Sigmoid colon (tissue), 7 donors: ENCODE measurements around the gene EXOC3L1. TPM values are rescaled to one million over a fixed set of nuclear protein-coding genes. Genes with fewer than 3 reads are reported as not detected.

Source experiments
- DNase-seq: peaks from one replicate; pipeline ENCODE4 v3.0.0-alpha.2; 2019
- H3K27ac ChIP-seq, 4 donors: fragments of 200-600 bp; sonication (generic); one replicate each; pipeline ENCODE4 v1.5.1; 2016 to 2019; ENCODE audit warnings: mild to moderate bottlenecking in 1 of 4
- H3K27me3 ChIP-seq, 3 donors: fragments of 200-600 bp; sonication (generic); one replicate each; pipeline ENCODE4 v1.5.1; 2019; ENCODE audit warnings: mild to moderate bottlenecking in 1 of 3
- H3K36me3 ChIP-seq, 4 donors: fragments of 200-600 bp; sonication (generic); one replicate each; pipeline ENCODE4 v1.5.1; 2016 to 2019
- H3K4me1 ChIP-seq, 4 donors: fragments of 200-600 bp; sonication (generic); one replicate each; pipeline ENCODE4 v1.5.1; 2017 to 2019
- H3K4me3 ChIP-seq, 4 donors: fragments of 200-600 bp; sonication (generic); one replicate each; pipeline ENCODE4 v1.5.1; 2017 to 2019; ENCODE audit warnings: mild to moderate bottlenecking in 2 of 4, moderate library complexity in 1 of 4
- H3K9me3 ChIP-seq, 4 donors: fragments of 200-600 bp in 3 of 4; sonication (generic) in 3 of 4; one replicate each; pipeline versions ENCODE4 v1.5.1 to v1.6.1; 2013 to 2019
- CTCF ChIP-seq, 4 experiments: fragments of 450-650 bp in 3 of 4; fragments of 200-600 bp in 1 of 4; IDR thresholded peaks; one replicate each; pipeline ENCODE4 v1.5.1; 2016 to 2019; ENCODE audit warnings: antibody characterized with exemption in 4 of 4, mild to moderate bottlenecking in 3 of 4, moderate library complexity in 2 of 4
- EP300 ChIP-seq, 4 donors: sonication (generic); formaldehyde crosslinking; IDR thresholded peaks; one replicate each; pipeline ENCODE4 v1.6.1; 2017; ENCODE audit warnings: antibody characterized with exemption in 4 of 4
- POLR2A ChIP-seq, 2 donors: fragments of 450-650 bp; IDR thresholded peaks; one replicate each; pipeline ENCODE4 v1.6.1; 2016; ENCODE audit warnings: antibody characterized with exemption in 2 of 2, mild to moderate bottlenecking in 2 of 2, moderate library complexity in 2 of 2
- POLR2AphosphoS5 ChIP-seq, 4 donors: sonication (generic); formaldehyde crosslinking; IDR thresholded peaks; one replicate each; pipeline ENCODE4 v1.6.1; 2017; ENCODE audit warnings: antibody characterized with exemption in 4 of 4
- WGBS, 2 donors: extraction: QIAGEN DNeasy Blood & Tissue Kit; methylation state at CpG; one replicate each; pipeline ENCODE4 v1.1.7; 2013; 5-methylcytosine and 5-hydroxymethylcytosine counted together
- intact Hi-C: fragments of 100-400 bp; cut with DNase I; formaldehyde crosslinking; loops from one replicate; pipeline ENCODE4 v1.15.1; 2023
- polyA plus RNA-seq, 3 donors: library from polyadenylated mRNA; stranded (reverse); fragments of 200-250 nt; gene quantifications; one replicate each; pipeline ENCODE4 v1.2.3, GENCODE V29; 2013
- total RNA-seq, 4 donors: library from RNA; depleted of rRNA; stranded (reverse); fragments of >200 nt; gene quantifications; one replicate each; pipeline ENCODE4 v1.1.0, GENCODE V29; 2016
- donor health status: healthy with polysubstance abuse.
- donor health status: Bipolar disorder and iron deficiency.
- donor health status: healthy.

The EXOC3L1 gene
- total and polyA plus RNA-seq, 7 donors, result 1.1 to 8.4 (median 2.5) TPM

GRCh38 chr16:67210069-67210937, 20.4 kb upstream of the EXOC3L1 start:
- H3K36me3 ChIP-seq, result peaks cover 0 to 4% (median 0%) of the 10 kb centered on the region in 4 donors
- DNase-seq, result no peak

GRCh38 chr16:67209565-67209964, 19.6 kb upstream of the EXOC3L1 start:
- no peak for TF ChIP-seq POLR2AphosphoS5 (IDR thresholded peaks at IDR 0.05)
- no peak for TF ChIP-seq CTCF (IDR thresholded peaks at IDR 0.05)
- no peak for TF ChIP-seq EP300 (IDR thresholded peaks at IDR 0.05)
- TF ChIP-seq POLR2A (IDR thresholded peaks at IDR 0.05), result no peak
- no peak for DNase-seq
- H3K9me3 ChIP-seq, result no peaks in the 10 kb centered on the region
- H3K27ac ChIP-seq, result no peak overlapping the region
- intact Hi-C loops, result no loop called here
- 88% methylated on average over 8 of the region's 8 CpGs for WGBS, 2 donors
- no peaks in the 10 kb centered on the region for H3K27me3 ChIP-seq
- no peak overlapping the region for H3K4me3 ChIP-seq
- no peaks in the 10 kb centered on the region for H3K4me1 ChIP-seq
- H3K36me3 ChIP-seq, result peaks cover 0 to 4% (median 0%) of the 10 kb centered on the region in 4 donors

More at GRCh38 chr16:67210069-67210937, 20.4 kb upstream of the EXOC3L1 start:
- Histone ChIP-seq H3K9me3 (no peaks in the 10 kb centered on the region), H3K27me3 (no peaks in the 10 kb centered on the region), H3K4me3 (no peak overlapping the region), H3K4me1 (no peaks in the 10 kb centered on the region), H3K27ac (no peak overlapping the region)
- TF ChIP-seq POLR2A (IDR thresholded peaks at IDR 0.05) (no peak), EP300 (IDR thresholded peaks at IDR 0.05) (no peak), CTCF (IDR thresholded peaks at IDR 0.05) (no peak), POLR2AphosphoS5 (IDR thresholded peaks at IDR 0.05) (no peak)
- intact Hi-C loops, result no loop called here
- 91% methylated on average over 25 of the region's 25 CpGs for WGBS, 2 donors

GRCh38 chr16:67208154-67208896, 18.4 kb upstream of the EXOC3L1 start:
- no peaks in the 10 kb centered on the region for H3K27me3 ChIP-seq
- no peaks in the 10 kb centered on the region for H3K4me1 ChIP-seq
- intact Hi-C loops, result no loop called here
- H3K27ac ChIP-seq, result no peak overlapping the region
- no peak for DNase-seq
- H3K36me3 ChIP-seq, result peaks cover 0 to 4% (median 0%) of the 10 kb centered on the region in 4 donors
- H3K4me3 ChIP-seq, result no peak overlapping the region
- no peak for TF ChIP-seq EP300 (IDR thresholded peaks at IDR 0.05)
- no peak for TF ChIP-seq POLR2A (IDR thresholded peaks at IDR 0.05)
- TF ChIP-seq POLR2AphosphoS5 (IDR thresholded peaks at IDR 0.05), result no peak
- no peak for TF ChIP-seq CTCF (IDR thresholded peaks at IDR 0.05)
- no peaks in the 10 kb centered on the region for H3K9me3 ChIP-seq
- 61 to 87% methylated on average over 11 of the region's 11 CpGs for WGBS, 2 donors

- Histone ChIP-seq H3K27ac (no peak overlapping the region), H3K4me3 (no peak overlapping the region), H3K9me3 (no peaks in the 10 kb centered on the region), H3K36me3 (peaks cover 0 to 4% (median 0%) of the 10 kb centered on the region in 4 donors), H3K4me1 (no peaks in the 10 kb centered on the region), H3K27me3 (no peaks in the 10 kb centered on the region)
- no peak for TF ChIP-seq POLR2A (IDR thresholded peaks at IDR 0.05)
- no peak for TF ChIP-seq POLR2AphosphoS5 (IDR thresholded peaks at IDR 0.05)
- intact Hi-C loops, result no loop called here
- WGBS, 2 donors, result 58 to 82% methylated on average over 21 of the region's 21 CpGs
- no peak for DNase-seq
Measured at GRCh38 chr16:67207249-67208091, 17.5 kb upstream of the EXOC3L1 start.
